ENCODE measurements around the gene MIR17HG. TPM values are rescaled to one million over a fixed set of nuclear protein-coding genes. Genes with fewer than 3 reads are reported as not detected.

Gene MIR17HG
- polyA plus RNA-seq, 3 donors, result 0.05 to 1.3 (median 0.30) TPM

GRCh38 chr13:91311491-91311890, 36.0 kb upstream of the MIR17HG start:
- Mint-ChIP-seq H3K9me3 (peaks cover 0 to 4% (median under 1%) of the 10 kb centered on the region in 7 donors), H3K36me3 (no peaks in the 10 kb centered on the region), H3K27ac (no peak overlapping the region), H3K27me3 (ENCODE audit: low read depth in 3 of 3) (peaks cover 3 to 11% (median 3%) of the 10 kb centered on the region in 3 donors), H3K4me1 (peaks cover 11% of the 10 kb centered on the region), H3K4me3 (no peak overlapping the region)
- no peak overlapping the region for H3K4me3 ChIP-seq (replicated peaks in 1 of 3; ENCODE audit: low read depth in 2 of 3, low read length in 3 of 3)
- no peak for DNase-seq
- WGBS (ENCODE audit: insufficient coverage), result 83% methylated on average over 4 of the region's 4 CpGs
- intact Hi-C loops (cut with micrococcal nuclease), result no loop called here
- no peak overlapping the region for H3K9ac ChIP-seq (ENCODE audit: insufficient read depth, low read length, poor library complexity, severe bottlenecking)
- H3K4me2 ChIP-seq (replicated peaks; ENCODE audit: extremely low read depth, low read length, poor library complexity, severe bottlenecking), result no peak overlapping the region
- no peak for TF ChIP-seq CTCF (IDR thresholded peaks at IDR 0.05)
- H4K20me1 ChIP-seq (ENCODE audit: insufficient read depth, low read length), result no peaks in the 10 kb centered on the region
- H3K4me1 ChIP-seq (ENCODE audit: control insufficient read depth in 1 of 2, insufficient read depth in 2 of 2, low read length in 2 of 2), result no peaks in the 10 kb centered on the region
- peaks cover 0 to 3% of the 10 kb centered on the region in 2 donors for H3K9me3 ChIP-seq (replicated peaks in 1 of 2; ENCODE audit: control insufficient read depth in 1 of 2, insufficient read depth in 1 of 2, low read length in 2 of 2)
- no peak overlapping the region for H3K27ac ChIP-seq (ENCODE audit: low read depth in 1 of 2, low read length in 2 of 2)
- H3K36me3 ChIP-seq (replicated peaks in 1 of 2; ENCODE audit: control insufficient read depth in 1 of 2, insufficient read depth in 2 of 2, low read length in 2 of 2), result no peaks in the 10 kb centered on the region
- H3K27me3 ChIP-seq (ENCODE audit: control insufficient read depth in 2 of 2, insufficient read depth in 2 of 2, low read length in 2 of 2), result peaks cover 5 to 7% of the 10 kb centered on the region in 2 donors
- H2AFZ ChIP-seq (ENCODE audit: insufficient read depth, low read depth, low read length, poor library complexity, severe bottlenecking), result no peak overlapping the region
- H3K79me2 ChIP-seq (ENCODE audit: insufficient read depth, low read length), result no peaks in the 10 kb centered on the region

- H3K27ac Mint-ChIP-seq, result no peak overlapping the region
- WGBS (ENCODE audit: insufficient coverage), result 10% methylated on average over 2 of the region's 3 CpGs
- intact Hi-C loops (cut with micrococcal nuclease), result no loop called here
Observed at GRCh38 chr13:91312324-91312723, 35.2 kb upstream of the MIR17HG start.

More at GRCh38 chr13:91312324-91312723, 35.2 kb upstream of the MIR17HG start:
- Histone ChIP-seq H3K4me2 (replicated peaks; ENCODE audit: extremely low read depth, low read length, poor library complexity, severe bottlenecking) (no peak overlapping the region), H3K4me1 (ENCODE audit: control insufficient read depth in 1 of 2, insufficient read depth in 2 of 2, low read length in 2 of 2) (no peaks in the 10 kb centered on the region), H3K27me3 (ENCODE audit: control insufficient read depth in 2 of 2, insufficient read depth in 2 of 2, low read length in 2 of 2) (peaks cover 5 to 7% of the 10 kb centered on the region in 2 donors), H2AFZ (ENCODE audit: insufficient read depth, low read depth, low read length, poor library complexity, severe bottlenecking) (no peak overlapping the region), H3K9ac (ENCODE audit: insufficient read depth, low read length, poor library complexity, severe bottlenecking) (no peak overlapping the region), H3K9me3 (replicated peaks in 1 of 2; ENCODE audit: control insufficient read depth in 1 of 2, insufficient read depth in 1 of 2, low read length in 2 of 2) (no peaks in the 10 kb centered on the region), H4K20me1 (ENCODE audit: insufficient read depth, low read length) (no peaks in the 10 kb centered on the region), H3K27ac (ENCODE audit: low read depth in 1 of 2, low read length in 2 of 2) (no peak overlapping the region), H3K4me3 (replicated peaks in 1 of 3; ENCODE audit: low read depth in 2 of 3, low read length in 3 of 3) (no peak overlapping the region), H3K79me2 (ENCODE audit: insufficient read depth, low read length) (no peaks in the 10 kb centered on the region), H3K36me3 (replicated peaks in 1 of 2; ENCODE audit: control insufficient read depth in 1 of 2, insufficient read depth in 2 of 2, low read length in 2 of 2) (no peaks in the 10 kb centered on the region)
- H3K27me3 Mint-ChIP-seq (ENCODE audit: low read depth in 3 of 3), result peaks cover 3 to 11% (median 3%) of the 10 kb centered on the region in 3 donors
- no peak overlapping the region for H3K4me3 Mint-ChIP-seq
- no peak for DNase-seq
- peaks cover 11% of the 10 kb centered on the region for H3K4me1 Mint-ChIP-seq
- H3K36me3 Mint-ChIP-seq, result no peaks in the 10 kb centered on the region
- H3K9me3 Mint-ChIP-seq, result peaks cover 0 to 2% (median 0%) of the 10 kb centered on the region in 7 donors
- no peak for TF ChIP-seq CTCF (IDR thresholded peaks at IDR 0.05)

Data from CD14-positive monocyte (primary cell).